GM13977 (cell line): ENCODE data around the gene CST9L.

Source experiments
- DNase-seq: peaks from one replicate; pipeline ENCODE4 v3.0.0; 2012; ENCODE audit warnings: low spot score
- CTCF ChIP-seq: IDR thresholded peaks from 2 replicates; pipeline ENCODE4 v1.5.1; 2012; ENCODE audit warnings: mild to moderate bottlenecking, control low read depth; ENCODE audit not compliant: insufficient read depth; ENCODE audit errors: extremely low read depth, missing control alignments
- in situ Hi-C: fragments of 300-500 bp; cut with MboI; formaldehyde crosslinking; loops from one replicate; pipeline ENCODE4 v1.12.0; 2022; ENCODE audit warnings: low sequenced_read_pairs, low pct_unique_long_range_greater_than_20kb, mixed read lengths, inconsistent platforms; ENCODE audit not compliant: unreplicated experiment

CST9L gene

GRCh38 chr20:23541330-23541729 is 27.0 kb downstream of the CST9L start:
- no peak for TF ChIP-seq CTCF
- no peak for DNase-seq
- in situ Hi-C loops: no loop called here

- in situ Hi-C loops: no loop called here
- no peak for TF ChIP-seq CTCF
- DNase-seq: no peak
These were observed 27.7 kb downstream of the CST9L start for GRCh38 chr20:23540624-23541023.

- no peak for TF ChIP-seq CTCF
- DNase-seq: no peak
- in situ Hi-C loops: no loop called here
These were observed 31.3 kb downstream of the CST9L start for GRCh38 chr20:23537030-23537429.

- DNase-seq: no peak
- in situ Hi-C loops: no loop called here
- no peak for TF ChIP-seq CTCF
These were observed 31.8 kb downstream of the CST9L start for GRCh38 chr20:23536328-23536974.

GRCh38 chr20:23534801-23535593 is 33.3 kb downstream of the CST9L start:
- no peak for DNase-seq
- in situ Hi-C loops: no loop called here
- TF ChIP-seq CTCF: no peak

GRCh38 chr20:23533161-23533560 is 35.1 kb downstream of the CST9L start:
- in situ Hi-C loops: no loop called here
- TF ChIP-seq CTCF: no peak
- no peak for DNase-seq
